GM10266 (cell line): ENCODE results near the gene GCNT2.

ENCODE experiments used
- DNase-seq: peaks from one replicate; pipeline ENCODE4 v3.0.0; 2012; ENCODE audit errors: extremely low spot score
- CTCF ChIP-seq: IDR thresholded peaks from 2 replicates; pipeline ENCODE4 v1.5.1; 2012; ENCODE audit warnings: mild to moderate bottlenecking, low read depth; ENCODE audit not compliant: control insufficient read depth, insufficient read depth; ENCODE audit errors: missing control alignments

The GCNT2 gene

GRCh38 chr6:10521104-10521808, at the start of gene GCNT2:
TSS of gene GCNT2 (plus strand) at chr6:10521351. CDS start at chr6:10528912, 7,561 bp downstream.
- no peak for TF ChIP-seq CTCF
- DNase-seq: peak; percentile 26

GRCh38 chr6:10472634-10473033, 48.5 kb upstream of the GCNT2 start:
- no peak for TF ChIP-seq CTCF
- no peak for DNase-seq

GRCh38 chr6:10478187-10479040, 42.7 kb upstream of the GCNT2 start:
- DNase-seq: peak; percentile 71
- TF ChIP-seq CTCF: peak; percentile 61

GRCh38 chr6:10479939-10480700, 41.0 kb upstream of the GCNT2 start:
- DNase-seq: no peak
- no peak for TF ChIP-seq CTCF

DNA sequence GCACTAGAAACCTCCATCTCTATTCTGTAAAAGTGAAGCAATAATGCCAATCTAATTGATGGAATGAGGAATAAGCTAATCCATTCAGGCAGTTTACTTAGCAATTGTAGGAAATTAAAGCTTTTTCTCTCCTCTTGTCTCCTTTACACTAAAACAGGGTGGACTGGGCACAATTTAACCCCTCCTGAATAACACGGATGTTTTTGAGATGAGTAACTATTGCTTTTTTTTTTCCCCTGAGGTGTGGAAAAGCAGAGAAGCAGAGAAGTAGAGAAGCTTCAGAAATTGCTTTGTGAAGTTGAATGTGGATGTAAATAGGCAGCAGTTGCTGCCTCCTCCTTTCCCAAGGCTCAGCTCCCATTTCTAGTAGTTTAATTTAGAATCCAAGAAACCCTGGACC, 40.0 kb upstream of the GCNT2 start:
- TF ChIP-seq CTCF: no peak
- DNase-seq: no peak

GRCh38 chr6:10482636-10483257, 38.4 kb upstream of the GCNT2 start:
- no peak for DNase-seq
- TF ChIP-seq CTCF: no peak
